Thoracic aorta (tissue), 2 donors: Measurements from ENCODE around the gene LAD1. TPM values are rescaled to one million over a fixed set of nuclear protein-coding genes. Genes with fewer than 3 reads are reported as not detected.

ENCODE experiments used
- ATAC-seq: fragments of 150-250 bp; one replicate; pipeline ENCODE4 v1.8.0; 2017; ENCODE audit warnings: low read depth; ENCODE audit not compliant: insufficient number of reproducible peaks, low FRiP score
- DNase-seq: peaks from one replicate; pipeline ENCODE4 v3.0.0-alpha.2; 2020; ENCODE audit warnings: low spot score
- H3K27ac ChIP-seq, 2 donors: fragments of 200-600 bp; sonication (generic); 1 replicate in 1 of 2; 2 replicates in 1 of 2; pipeline ENCODE4 v1.5.1; 2016; ENCODE audit warnings: mild to moderate bottlenecking in 2 of 2, moderate library complexity in 2 of 2
- H3K27me3 ChIP-seq: fragments of 200-600 bp; sonication (generic); replicated peaks from 2 replicates; pipeline ENCODE4 v1.6.0; 2016; ENCODE audit warnings: mild to moderate bottlenecking; ENCODE audit not compliant: insufficient read depth
- H3K36me3 ChIP-seq: fragments of 200-600 bp; sonication (generic); one replicate; pipeline ENCODE4 v1.5.1; 2016
- H3K4me1 ChIP-seq, 2 donors: fragments of 200-600 bp; sonication (generic); 1 replicate in 1 of 2; 2 replicates in 1 of 2; pipeline versions ENCODE4 v1.5.1 to v1.6.0; 2016; ENCODE audit warnings: low read depth in 2 of 2, mild to moderate bottlenecking in 1 of 2; ENCODE audit not compliant: control insufficient read depth in 1 of 2
- H3K4me3 ChIP-seq: fragments of 200-600 bp; sonication (generic); 2 replicates; pipeline ENCODE4 v1.5.1; 2016; ENCODE audit warnings: mild to moderate bottlenecking
- H3K9me3 ChIP-seq: fragments of 200-600 bp; sonication (generic); 2 replicates; pipeline ENCODE4 v1.5.1; 2016
- CTCF ChIP-seq: fragments of 200-600 bp; sonication (generic); IDR thresholded peaks from one replicate; pipeline ENCODE4 v1.5.1; 2019; ENCODE audit warnings: antibody characterized with exemption
- total RNA-seq, 2 donors: library from RNA; depleted of rRNA; stranded (reverse); fragments of >200 nt; gene quantifications; one replicate each; pipeline versions ENCODE4 v1.1.0 to v1.2.3, GENCODE V29; 2016

Gene LAD1
- 10 to 100 TPM in 1 of 2 donors, under 1 TPM in 1; 0.41 to 11.1 TPM for total RNA-seq

- no peak for TF ChIP-seq CTCF
- peaks cover 0 to 9% of the 10 kb centered on the region in 2 donors for H3K4me1 ChIP-seq
- ATAC-seq (no peak), DNase-seq (no peak)
- H3K27me3 ChIP-seq: peaks cover 13% of the 10 kb centered on the region
- peak within 1 kb of the TSS; percentile 52 for H3K4me3 ChIP-seq
- no peak within 1 kb of the TSS for H3K27ac ChIP-seq
- H3K9me3 ChIP-seq: no peaks in the 10 kb centered on the region
- no peaks in the 10 kb centered on the region for H3K36me3 ChIP-seq
Observed at GRCh38 chr1:201399018-201399351, at the start of gene LAD1. Gene LAD1, minus strand, starts transcription at chr1:201399324. Its CDS starts 18 bp downstream, at chr1:201399306.

- H3K4me3 ChIP-seq: no peak overlapping the region
- H3K27me3 ChIP-seq: no peaks in the 10 kb centered on the region
- ATAC-seq (no peak), DNase-seq (no peak)
- no peaks in the 10 kb centered on the region for H3K36me3 ChIP-seq
- H3K4me1 ChIP-seq: peaks cover 6 to 23% of the 10 kb centered on the region in 2 donors
- no peak overlapping the region for H3K27ac ChIP-seq
- TF ChIP-seq CTCF: peak; percentile 84
- no peaks in the 10 kb centered on the region for H3K9me3 ChIP-seq
Observed at GRCh38 chr1:201447903-201448871, 49.1 kb upstream of the LAD1 start.

- Histone ChIP-seq H3K27me3 (no peaks in the 10 kb centered on the region), H3K4me3 (no peak overlapping the region), H3K27ac (no peak overlapping the region), H3K36me3 (no peaks in the 10 kb centered on the region), H3K9me3 (no peaks in the 10 kb centered on the region), H3K4me1 (peaks cover 0 to 7% of the 10 kb centered on the region in 2 donors)
- no peak for TF ChIP-seq CTCF
- no peak for ATAC-seq
- DNase-seq: no peak
Observed at GRCh38 chr1:201445310-201445709, 46.2 kb upstream of the LAD1 start.

GRCh38 chr1:201444792-201445191, 45.7 kb upstream of the LAD1 start:
- ATAC-seq: no peak

More at GRCh38 chr1:201444792-201445191, 45.7 kb upstream of the LAD1 start:
- no peak overlapping the region for H3K4me3 ChIP-seq
- no peak for TF ChIP-seq CTCF
- DNase-seq: no peak
- no peaks in the 10 kb centered on the region for H3K27me3 ChIP-seq
- H3K9me3 ChIP-seq: no peaks in the 10 kb centered on the region
- H3K27ac ChIP-seq: no peak overlapping the region
- H3K36me3 ChIP-seq: no peaks in the 10 kb centered on the region
- H3K4me1 ChIP-seq: peaks cover 0 to 7% of the 10 kb centered on the region in 2 donors
